Left ventricle myocardium superior (tissue), 1 donor: ENCODE data around the gene BRME1. TPM values are rescaled to one million over a fixed set of nuclear protein-coding genes. Genes with fewer than 3 reads are reported as not detected.
"Not testable (repeated sequence)": the region's sequence is repeated elsewhere in the genome, so short reads cannot be mapped to it uniquely, and the experiment has no call there.

Experiments used
- ATAC-seq: fragments of 200-7000 bp; cut with Tn5 transposase; one replicate; pipeline ENCODE4 v1.9.1; 2020; ENCODE audit warnings: mild to moderate bottlenecking, moderate library complexity
- DNase-seq: peaks from one replicate; pipeline ENCODE4 v3.0.0-alpha.2; 2020
- intact Hi-C: fragments of 100-400 bp; cut with micrococcal nuclease; formaldehyde crosslinking; loops from one replicate; pipeline ENCODE4 v1.11.0; 2022
- total RNA-seq: library from RNA; stranded (reverse); fragmentation: NEBNext Ultra II Directional; extraction: Animal tissue kit (Norgen Biotek cat#: 25700); gene quantifications from one replicate; pipeline ENCODE4 v1.2.1, GENCODE V29; 2021
- donor health status: DM: no; HTN: yes; CAD: no; lungs with severe emphysema.

The BRME1 gene
- total RNA-seq, 1 donor from 2014 or later = 0.72 TPM

DNA sequence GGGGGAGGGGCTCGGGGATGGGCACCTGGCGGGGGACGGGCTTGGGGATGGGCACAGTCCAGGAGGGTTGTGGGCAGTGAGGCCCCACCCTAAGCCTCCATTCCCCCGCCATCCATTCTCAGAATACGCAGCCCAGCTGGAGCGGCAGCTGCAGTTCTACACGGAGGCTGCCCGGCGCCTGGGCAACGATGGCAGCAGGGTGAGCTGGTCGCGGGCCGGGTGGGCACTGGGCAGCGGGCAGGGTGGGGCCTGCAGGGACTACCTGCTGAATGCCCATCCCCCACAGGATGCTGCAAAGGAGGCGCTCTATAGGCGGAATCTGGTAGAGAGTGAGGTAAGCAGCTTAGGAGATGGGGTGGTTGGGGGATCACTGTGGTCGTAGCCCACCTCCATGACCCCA lies 24.0 kb upstream of the BRME1 start:
- ATAC-seq (no peak), DNase-seq (no peak)
- intact Hi-C loops = no loop called here

DNA sequence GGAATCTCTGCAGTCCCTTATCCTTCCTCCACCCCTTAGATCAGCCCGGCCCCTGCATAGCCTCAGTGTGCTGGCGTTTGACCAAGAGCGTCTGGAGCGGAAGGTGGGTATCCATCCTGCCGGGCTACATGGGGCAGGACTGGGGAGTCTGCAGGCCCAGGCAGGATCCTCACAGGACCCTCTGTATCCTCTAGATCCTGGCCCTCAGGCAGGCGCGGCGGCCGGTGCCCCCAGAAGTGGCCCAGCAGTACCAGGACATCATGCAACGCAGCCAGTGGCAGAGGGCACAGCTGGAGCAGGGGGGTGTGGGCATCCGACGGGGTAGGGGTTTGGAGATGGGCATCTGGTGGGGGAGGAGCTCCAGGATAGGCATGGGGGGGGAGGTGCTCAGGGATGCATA lies 23.4 kb upstream of the BRME1 start:
- intact Hi-C loops = no loop called here
- ATAC-seq = no peak
- DNase-seq = no peak

DNA sequence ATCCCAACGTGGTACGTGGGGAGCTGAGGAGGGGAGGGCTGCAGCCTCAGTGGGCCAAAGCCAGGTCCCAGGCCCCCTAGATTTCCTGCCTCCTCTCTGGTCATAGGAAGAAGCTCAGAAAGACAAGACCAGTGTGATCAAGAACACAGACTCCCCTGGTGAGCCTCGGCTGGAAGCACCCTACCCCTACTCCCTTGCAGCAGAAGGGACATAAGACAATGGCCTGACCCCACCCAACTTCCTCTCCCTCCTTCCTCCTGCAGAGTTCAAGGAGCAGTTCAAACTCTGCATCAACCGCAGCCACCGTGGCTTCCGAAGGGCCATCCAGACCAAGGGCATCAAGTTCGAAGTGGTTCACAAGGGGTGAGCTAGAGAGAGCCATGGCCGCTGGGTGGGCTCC lies 20.8 kb upstream of the BRME1 start:
- peak; percentile 64 for ATAC-seq
- DNase-seq = no peak
- intact Hi-C loops = no loop called here

DNA sequence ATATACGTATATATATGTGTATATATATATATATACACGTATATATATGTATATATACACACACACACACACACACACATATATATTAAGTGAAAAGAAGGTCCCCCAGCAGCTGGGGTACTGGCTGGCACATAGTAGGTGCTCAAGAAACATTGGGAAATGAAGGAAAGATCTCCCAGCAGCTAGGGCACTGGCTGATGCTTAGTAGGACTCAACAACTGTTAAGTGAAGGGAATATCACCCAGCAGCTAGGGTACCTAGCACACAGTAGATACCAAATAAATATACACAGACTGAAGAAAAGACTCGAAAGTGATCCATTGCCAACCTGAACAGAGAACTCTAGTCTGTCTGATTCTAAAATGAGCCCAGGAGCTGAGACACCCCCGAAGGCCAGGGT lies 20.1 kb upstream of the BRME1 start:
- no peak for DNase-seq
- intact Hi-C loops = no loop called here
- no peak for ATAC-seq

DNA sequence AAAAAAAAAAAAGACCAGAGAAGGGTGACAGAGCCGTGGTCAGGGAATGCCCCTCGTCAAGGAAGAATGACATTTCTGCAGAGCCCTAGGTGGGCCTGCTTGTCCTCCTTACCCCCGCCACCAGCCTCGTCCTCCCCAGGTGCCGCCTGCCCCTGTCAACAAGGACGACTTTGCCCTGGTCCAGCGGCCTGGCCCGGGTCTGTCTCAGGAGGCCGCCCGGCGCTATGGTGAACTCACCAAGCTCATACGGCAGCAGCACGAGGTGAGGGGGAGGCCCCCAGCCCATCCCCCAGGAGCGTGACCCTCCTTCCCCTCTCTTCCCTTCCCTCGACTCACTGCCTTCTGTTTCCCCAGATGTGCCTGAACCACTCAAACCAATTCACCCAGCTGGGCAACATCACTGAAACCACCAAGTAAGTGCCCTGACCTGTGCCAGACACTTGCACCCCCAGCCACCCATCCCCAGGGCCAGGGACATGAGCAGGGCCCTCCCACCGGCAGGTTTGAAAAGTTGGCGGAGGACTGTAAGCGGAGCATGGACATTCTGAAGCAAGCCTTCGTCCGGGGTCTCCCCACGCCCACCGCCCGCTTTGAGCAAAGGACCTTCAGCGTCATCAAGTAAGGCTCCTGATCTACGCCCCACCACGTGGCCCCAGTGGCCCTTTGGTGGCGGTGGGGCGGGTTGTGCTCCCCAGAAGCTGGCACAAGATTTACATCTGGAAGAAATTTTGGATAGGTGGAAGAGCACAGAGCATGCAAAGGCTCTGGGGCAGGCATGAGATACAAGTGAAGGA lies 17.5 kb upstream of the BRME1 start:
- ATAC-seq = no peak

DNA sequence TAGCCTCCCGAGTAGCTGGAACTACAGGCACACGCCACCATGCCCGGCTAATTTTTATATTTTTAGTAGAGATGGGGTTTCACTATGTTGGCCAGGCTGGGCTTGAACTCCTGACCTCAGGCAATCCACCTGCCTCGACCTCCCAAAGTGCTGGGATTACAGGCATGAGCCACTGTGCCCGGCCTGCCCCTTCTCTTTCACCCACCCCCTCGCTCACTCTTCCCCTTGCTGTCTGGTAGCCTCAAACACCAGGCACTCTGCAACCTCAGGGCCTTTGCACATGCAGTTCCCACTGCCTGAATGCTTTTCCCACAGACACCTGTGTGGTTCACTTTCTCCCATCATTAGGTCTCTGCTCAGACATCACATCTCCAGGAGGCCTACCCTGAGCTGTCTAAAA lies 16.2 kb upstream of the BRME1 start:
- DNase-seq, ATAC-seq, intact Hi-C loops: not testable (repeated sequence)

More for the DNA sequence above, 17.5 kb upstream of the BRME1 start:
- intact Hi-C loops = no loop called here
- no peak for DNase-seq

DNA sequence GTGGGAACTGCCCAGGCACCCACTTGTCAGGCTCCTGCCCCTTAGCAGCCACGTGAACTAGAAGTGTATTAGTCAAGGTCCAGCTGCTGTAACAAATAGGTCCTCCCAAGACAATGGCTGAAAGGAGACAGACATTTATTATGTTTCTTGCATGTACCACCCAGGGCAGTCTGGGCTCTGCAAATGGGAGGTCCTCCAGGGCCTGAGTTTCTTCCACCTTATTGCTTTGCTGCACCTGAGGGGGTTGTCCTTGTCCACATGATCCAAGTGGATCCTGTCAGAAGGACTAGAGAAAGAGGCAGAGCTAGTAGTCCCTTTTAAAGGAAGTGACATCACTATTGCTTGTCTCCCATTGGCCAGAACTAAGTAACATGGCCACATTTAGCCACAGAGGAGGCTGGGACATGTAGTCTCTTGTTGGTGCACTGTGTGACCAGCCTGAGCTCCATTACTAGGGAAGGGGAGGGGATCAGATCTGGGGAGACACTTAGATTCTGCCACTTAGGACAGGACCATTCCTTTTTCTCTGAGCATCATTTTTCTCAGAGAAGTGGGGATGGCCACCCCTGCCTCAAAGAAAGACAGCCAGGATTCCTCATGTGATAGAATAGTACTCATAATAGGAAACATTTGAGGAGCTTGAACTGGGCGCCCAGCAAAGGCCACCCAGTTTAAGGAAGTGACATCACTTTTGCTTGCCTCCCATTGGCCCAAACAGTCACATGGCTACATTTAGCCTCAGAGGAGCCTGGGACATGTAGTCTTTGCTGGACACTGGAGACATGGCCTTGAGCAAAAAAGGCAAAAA lies 15.2 kb upstream of the BRME1 start:
- ATAC-seq (peak; percentile 39), DNase-seq (no peak)
- intact Hi-C loops = no loop called here

DNA sequence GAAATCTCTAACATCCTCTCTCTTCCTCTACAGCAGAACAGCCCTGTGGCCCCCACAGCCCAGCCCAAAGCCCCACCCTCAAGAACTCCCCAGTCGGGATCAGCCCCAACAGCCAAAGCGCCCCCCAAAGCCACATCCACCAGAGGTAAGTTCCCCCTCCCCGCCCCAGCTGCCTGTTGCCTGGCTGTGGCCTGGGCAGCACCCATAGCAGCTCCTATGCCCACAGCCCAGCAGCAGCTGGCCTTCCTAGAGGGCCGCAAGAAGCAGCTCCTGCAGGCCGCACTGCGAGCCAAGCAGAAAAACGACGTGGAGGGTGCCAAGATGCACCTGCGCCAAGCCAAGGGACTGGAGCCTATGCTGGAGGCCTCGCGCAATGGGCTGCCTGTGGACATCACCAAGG lies 14.6 kb upstream of the BRME1 start:
- intact Hi-C loops = no loop called here
- ATAC-seq (no peak), DNase-seq (no peak)

DNA sequence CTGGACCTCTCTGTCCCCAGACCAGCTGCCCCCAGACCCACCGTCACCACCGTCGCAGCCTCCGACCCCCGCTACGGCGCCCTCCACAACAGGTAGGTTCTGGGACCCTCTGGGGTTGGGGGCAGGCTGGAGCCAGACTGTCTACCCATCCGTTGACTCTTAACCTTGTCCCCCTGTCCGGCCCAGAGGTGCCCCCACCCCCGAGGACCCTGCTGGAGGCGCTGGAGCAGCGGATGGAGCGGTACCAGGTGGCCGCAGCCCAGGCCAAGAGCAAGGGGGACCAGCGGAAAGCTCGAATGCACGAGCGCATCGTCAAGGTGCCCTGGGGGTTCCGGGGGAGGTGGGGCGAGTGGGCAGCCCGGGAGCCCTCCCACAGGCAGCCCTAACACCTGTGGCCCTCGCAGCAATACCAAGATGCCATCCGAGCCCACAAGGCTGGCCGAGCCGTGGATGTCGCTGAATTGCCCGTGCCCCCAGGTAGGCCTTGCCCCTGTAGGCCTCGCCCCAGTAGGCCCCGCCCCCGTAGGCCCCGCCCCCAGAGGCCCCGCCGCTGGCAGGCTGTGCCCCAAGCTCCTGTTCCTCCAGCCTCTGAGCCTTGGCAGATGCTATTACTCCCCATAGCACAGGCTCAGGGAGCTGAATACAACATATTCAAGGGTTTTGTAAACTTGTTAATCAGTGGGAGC lies 13.0 kb upstream of the BRME1 start:
- DNase-seq = no peak
- no peak for ATAC-seq
- intact Hi-C loops = no loop called here

DNA sequence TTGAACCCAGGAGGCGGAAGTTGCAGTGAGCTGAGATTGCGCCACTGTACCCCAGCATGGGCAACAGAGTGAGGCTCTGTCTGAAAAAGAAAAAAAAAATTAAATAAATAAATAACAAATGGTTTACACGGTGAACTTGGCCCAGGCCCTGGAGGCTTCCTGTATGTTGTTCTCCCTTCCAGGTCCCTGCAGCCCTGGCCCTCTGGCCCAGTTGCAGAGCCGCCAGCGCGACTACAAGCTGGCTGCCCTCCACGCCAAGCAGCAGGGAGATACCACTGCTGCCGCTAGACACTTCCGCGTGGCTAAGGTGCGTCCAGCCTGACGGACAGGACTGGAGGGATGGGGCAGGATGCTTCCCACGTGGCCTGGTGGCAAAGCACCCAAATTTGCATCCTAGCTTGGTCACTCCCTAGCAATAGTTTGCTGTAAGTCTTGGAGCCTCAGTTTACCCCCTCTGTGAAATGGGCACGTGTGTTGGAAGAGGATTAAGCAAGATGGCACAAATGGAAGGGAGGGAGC lies 12.0 kb upstream of the BRME1 start:
- DNase-seq = peak; percentile 53
- peak; percentile 63 for ATAC-seq
- intact Hi-C loops = no loop called here

DNA sequence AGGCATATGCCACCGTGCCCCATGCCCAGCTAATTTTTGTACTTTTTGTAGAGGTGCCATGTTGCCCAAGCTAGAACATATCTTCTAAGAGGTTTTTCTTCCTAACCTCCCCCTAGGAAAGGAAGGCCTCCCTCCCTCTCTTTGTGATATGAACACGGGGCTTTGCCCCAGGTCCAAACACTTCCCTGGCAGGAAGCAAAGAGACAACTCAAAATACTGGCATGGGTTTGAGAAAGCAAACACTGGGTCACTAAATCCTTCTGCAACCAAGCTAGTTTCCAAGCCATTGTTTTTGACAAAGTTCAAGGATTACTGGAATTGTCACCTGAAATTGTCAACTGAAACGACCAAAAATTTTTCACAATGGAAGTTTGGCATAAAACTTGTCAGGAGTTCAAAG lies 8.9 kb upstream of the BRME1 start:
- intact Hi-C loops = no loop called here
- DNase-seq (no peak), ATAC-seq (no peak)

DNA sequence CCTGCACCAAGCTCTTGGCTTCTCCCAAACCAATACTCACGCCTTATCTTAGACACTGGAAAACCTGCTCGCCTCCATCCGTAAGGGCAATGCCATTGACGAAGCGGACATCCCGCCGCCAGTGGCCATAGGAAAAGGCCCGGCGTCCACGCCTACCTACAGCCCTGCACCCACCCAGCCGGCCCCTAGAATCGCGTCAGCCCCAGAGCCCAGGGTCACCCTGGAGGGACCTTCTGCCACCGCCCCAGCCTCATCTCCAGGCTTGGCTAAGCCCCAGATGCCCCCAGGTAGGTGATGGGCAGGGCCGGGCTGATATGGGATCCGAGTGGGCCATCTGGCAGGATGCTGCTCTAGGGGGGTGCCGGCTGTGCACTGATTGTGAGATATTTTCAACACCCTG lies 7.4 kb upstream of the BRME1 start:
- intact Hi-C loops = no loop called here
- no peak for ATAC-seq
- no peak for DNase-seq

DNA sequence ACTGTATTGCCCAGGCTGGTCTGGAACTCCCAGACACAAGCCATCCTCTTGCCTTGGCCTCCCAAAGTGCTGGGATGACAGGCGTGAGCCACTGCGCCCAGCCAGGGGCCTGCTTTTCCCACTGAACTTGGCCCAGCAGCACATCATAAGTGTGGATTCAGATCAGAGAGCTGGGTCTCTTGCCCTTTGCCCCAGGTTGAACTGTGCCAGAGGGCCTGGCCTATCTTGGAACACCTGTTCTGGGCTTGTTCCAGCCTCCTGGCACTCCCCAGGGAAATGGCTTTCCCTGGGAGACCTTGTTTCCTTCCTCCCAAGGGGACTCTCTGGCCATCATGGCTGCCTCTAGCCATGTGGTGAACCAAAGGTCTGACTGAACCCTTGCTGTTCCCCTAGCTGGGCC lies 3.5 kb upstream of the BRME1 start:
- intact Hi-C loops = no loop called here
- DNase-seq (no peak), ATAC-seq (no peak)

DNA sequence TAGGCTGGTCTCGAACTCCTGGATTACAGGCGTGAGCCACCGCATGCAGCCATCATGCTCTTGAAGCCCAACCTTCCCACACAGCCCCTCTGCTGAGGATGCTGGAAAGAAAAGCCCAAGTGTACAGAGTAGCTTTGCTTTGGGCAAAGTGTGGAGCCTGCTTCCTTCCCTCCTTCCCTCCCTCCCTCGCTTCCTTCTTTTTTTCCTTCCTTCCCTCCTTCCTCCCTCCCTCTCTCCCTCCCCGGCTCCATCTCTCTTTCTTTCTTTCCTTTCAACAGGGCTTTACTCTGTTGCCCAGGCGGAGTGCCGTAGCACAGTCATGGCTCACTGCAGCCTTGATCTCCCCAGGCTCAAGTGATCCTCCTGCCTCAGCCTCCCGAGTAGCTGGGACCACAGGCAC lies 2.8 kb upstream of the BRME1 start:
- DNase-seq = no peak
- intact Hi-C loops = no loop called here
- no peak for ATAC-seq

DNA sequence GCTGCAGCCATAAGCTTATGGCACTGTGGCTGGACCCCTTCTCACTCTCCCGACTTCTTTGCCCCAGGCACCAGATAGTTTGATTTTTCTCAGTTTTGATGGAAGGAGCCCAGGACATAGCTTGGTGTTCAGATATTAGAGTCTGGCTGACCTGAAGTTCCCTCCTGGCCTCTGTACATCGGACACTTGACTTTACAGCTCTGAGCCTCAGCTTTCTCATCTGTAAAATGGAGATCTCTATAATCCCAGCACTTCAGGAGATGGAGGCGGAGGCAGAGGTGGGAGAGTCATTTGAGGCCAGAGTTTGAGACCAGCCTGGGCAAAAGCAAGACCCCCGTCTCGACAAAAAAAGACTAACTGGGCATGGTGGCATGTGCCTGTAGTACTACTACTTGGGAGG lies 993 bp upstream of the BRME1 start:
- intact Hi-C loops = no loop called here
- no peak for DNase-seq
- no peak for ATAC-seq

DNA sequence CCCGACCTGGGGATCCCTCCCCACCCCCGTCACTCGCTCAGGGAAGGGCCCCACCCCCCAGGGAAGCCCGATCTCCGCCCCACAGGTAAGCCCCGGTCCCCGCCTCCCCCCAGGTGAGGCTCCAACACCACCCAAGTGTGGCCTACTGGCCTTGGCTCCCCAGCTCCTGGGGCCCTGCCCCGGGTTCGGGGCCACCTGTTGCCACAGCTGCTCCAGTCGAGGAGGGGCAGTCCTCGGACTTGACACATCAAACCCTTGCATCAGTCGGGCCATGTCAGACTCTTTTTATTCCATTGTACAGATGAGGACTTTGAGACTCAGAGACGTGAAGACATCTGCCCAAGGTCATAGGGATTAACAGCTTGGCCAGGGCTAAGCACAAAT lies 596 bp upstream of the BRME1 start:
- ATAC-seq = peak; percentile 39
- DNase-seq = peak; percentile 42
- intact Hi-C loops = no loop called here

DNA sequence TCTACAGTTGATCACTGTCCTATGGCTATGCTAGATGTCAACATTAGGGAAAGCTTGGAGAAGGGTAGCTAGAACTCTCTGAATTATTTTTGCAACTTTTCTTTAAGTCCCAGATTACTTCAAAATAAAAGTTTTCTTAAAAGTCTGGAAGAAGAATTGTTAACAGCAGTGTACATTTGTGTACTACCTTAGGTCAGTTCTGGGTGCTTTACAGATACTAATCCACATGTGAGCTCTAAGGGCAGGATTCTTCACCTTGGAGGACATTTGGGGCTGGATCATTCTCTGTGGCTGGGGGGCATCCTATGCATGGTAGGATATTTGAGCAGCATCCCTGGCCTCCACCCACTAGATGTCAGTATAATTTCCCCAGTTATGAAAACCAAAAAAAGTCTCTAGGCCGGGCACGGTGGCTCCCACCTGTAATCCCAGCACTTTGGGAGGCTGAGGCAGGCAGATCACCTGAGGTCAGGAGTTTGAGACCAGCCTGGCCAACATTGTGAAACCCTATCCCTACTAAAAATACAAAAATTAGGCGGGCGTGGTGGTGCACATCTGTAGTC lies 2.8 kb downstream of the BRME1 start:
- no peak for DNase-seq
- intact Hi-C loops = no loop called here
- ATAC-seq = no peak

DNA sequence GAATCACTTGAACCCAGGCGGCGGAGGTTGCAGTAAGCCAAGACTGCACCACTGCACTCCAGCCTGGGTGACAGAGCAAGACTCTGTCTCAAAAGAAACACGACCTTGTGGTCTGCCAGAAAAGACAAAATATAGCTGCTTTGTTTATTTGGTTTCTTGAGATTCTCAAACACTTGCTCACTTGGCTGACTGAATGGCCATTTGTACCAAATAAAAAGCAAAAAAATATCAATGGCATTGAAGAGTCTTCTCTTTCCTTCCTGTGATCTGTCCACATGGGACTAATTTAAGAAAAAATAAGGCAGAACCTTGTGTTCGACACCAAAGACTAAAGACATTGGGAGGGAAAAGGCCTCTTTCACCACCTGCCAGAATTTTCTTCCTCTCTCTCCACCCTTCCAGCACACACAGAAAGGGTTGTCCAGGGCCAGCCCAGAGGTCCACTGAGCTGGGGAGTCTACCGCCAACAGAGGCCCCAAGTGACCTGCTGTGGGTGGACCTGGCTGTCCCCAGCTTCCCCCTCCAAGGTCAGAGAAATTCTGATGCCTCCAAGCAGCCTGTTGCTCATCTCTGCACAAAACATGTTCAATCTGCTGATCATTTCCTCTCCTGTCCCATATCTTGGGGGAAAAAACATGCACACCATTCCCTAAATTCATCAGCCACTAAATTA lies 5.9 kb downstream of the BRME1 start:
- ATAC-seq (peak; percentile 25), DNase-seq (no peak)
- intact Hi-C loops = no loop called here

DNA sequence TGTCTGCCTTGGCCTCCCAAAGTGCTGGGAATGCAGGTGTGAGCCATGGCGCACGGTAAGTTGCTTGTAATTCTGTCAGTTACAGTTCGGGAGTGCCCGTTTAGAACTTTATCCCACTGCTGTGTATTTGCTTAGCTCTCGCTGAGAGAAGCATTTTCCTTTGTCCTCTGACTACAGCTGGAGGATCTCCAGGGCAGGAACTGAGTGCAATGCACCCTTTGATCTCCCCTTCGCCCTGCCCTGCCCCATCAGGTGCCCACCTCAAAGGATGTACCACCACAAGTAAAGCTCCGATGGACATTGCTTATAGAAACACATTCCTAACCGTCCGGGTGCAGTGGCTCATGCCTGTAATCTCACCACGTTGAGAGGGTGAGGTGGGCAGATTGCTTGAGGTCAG lies 6.5 kb downstream of the BRME1 start:
- ATAC-seq = no peak
- intact Hi-C loops = no loop called here
- DNase-seq = no peak
